ENCODE results near the gene ITPRIP.
A peak's percentile ranks its signal among the peaks of the same experiment; 100 is the strongest.

ITPRIP gene

GRCh38 chr10:104337985-104338735, at the start of gene ITPRIP:
ITPRIP (minus strand) TSS chr10:104338465; CDS start chr10:104316051, 22,414 bp downstream.
- peak; percentile 94 for DNase-seq

- no peak for DNase-seq
Measured at GRCh38 chr10:104387130-104387888, 49.0 kb upstream of the ITPRIP start.

- DNase-seq, result no peak
Measured at GRCh38 chr10:104380336-104380735, 42.1 kb upstream of the ITPRIP start.

- no peak for DNase-seq
Measured at GRCh38 chr10:104376784-104377300, 38.6 kb upstream of the ITPRIP start.

- no peak for DNase-seq
Measured at GRCh38 chr10:104374591-104374990, 36.3 kb upstream of the ITPRIP start.

- no peak for DNase-seq
Measured at GRCh38 chr10:104371753-104372152, 33.5 kb upstream of the ITPRIP start.

GRCh38 chr10:104368381-104368780, 30.1 kb upstream of the ITPRIP start:
- DNase-seq, result no peak

GRCh38 chr10:104367904-104368303, 29.6 kb upstream of the ITPRIP start:
- DNase-seq, result no peak

GRCh38 chr10:104359811-104360210, 21.5 kb upstream of the ITPRIP start:
- DNase-seq, result no peak

GRCh38 chr10:104353325-104354048, 15.2 kb upstream of the ITPRIP start, which contains the start of gene CFAP58:
CFAP58 (plus strand) TSS chr10:104353833; CDS start chr10:104353898, 65 bp downstream.
- DNase-seq, result peak; percentile 96

- DNase-seq, result no peak
Measured at GRCh38 chr10:104351919-104352318, 13.7 kb upstream of the ITPRIP start.

- DNase-seq, result no peak
Measured at GRCh38 chr10:104351061-104351702, 12.9 kb upstream of the ITPRIP start.

- DNase-seq, result peak; percentile 68
Measured at GRCh38 chr10:104350127-104350635, 11.9 kb upstream of the ITPRIP start.

- peak; percentile 57 for DNase-seq
Measured at GRCh38 chr10:104349623-104350126, 11.4 kb upstream of the ITPRIP start.

GRCh38 chr10:104348601-104349000, 10.3 kb upstream of the ITPRIP start:
- no peak for DNase-seq

- DNase-seq, result no peak
Measured at GRCh38 chr10:104347295-104348045, 9.2 kb upstream of the ITPRIP start.

- no peak for DNase-seq
Measured at GRCh38 chr10:104345941-104346340, 7.7 kb upstream of the ITPRIP start.

GRCh38 chr10:104345515-104345914, 7.2 kb upstream of the ITPRIP start:
- no peak for DNase-seq

- no peak for DNase-seq
Measured at GRCh38 chr10:104344219-104344618, 6.0 kb upstream of the ITPRIP start.

- DNase-seq, result no peak
Measured at GRCh38 chr10:104342941-104343411, 4.7 kb upstream of the ITPRIP start.

- DNase-seq, result no peak
Measured at GRCh38 chr10:104340641-104341040, 2.4 kb upstream of the ITPRIP start.

Data from retina (tissue), 1 donor.